GOT3 (cell line): ENCODE data around the gene REEP3.

Experiments
- DNase-seq: peaks from one replicate; lab custom pipeline; 2025; ENCODE audit warnings: mixed read lengths; lab: John Stamatoyannopoulos, UW

REEP3 gene

DNA sequence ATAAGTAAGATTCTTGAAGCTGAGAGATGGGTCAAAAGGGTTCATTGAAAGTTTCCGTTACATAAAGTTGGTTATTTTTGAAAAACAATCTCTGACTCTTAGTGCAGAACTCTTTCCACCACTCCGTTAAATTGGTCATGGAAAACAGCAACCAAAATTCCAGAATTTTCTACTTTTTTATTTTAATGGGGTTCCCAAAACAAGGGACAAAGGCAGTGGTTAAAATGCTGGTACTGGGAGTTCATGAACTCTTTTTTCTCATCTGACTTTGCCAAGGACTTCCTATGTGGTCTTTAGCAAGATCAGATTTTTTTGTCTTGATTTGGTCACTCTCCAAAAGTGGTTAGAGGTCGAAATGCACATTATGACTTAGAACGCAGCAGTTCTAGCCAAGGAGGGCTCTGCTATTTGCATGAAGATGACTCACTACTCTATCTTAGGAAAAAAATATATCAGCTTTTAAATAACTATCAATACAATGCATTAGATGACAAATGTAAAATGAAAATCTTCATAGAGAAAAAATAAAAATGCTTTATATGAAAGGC, 145.7 kb downstream of the REEP3 start:
- DNase-seq = no peak

- no peak for DNase-seq
Observed at GRCh38 chr10:63667596-63668480, 146.6 kb downstream of the REEP3 start.

DNA sequence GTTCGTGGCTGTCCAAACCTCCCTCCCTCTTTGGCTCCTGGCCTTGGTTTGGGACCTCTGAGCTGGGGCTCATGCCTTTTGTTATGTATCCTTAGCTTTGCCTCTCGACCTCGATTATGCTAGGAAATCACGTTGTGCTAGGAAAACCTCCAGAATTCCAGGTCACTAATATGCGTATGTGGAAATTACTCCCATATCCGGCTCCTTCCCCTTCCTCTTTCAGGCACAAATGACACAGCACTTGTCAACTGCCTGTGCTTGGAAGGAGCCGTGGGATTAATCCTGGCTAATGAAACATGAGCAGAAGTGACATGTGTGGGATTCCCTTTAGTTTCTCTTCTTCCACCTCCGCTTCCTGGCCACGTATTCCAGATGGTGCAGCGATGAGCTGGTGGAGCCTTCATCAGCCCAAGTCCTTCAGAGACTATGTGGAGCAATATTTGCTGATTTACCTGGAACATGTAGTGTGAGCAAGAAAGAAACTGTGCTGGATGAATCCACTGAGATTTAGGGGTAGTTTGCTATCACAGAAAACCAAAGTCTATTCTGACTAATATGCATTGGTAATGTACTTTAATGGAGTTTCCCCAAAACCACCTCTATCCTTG, 149.2 kb downstream of the REEP3 start:
- DNase-seq = no peak

DNA sequence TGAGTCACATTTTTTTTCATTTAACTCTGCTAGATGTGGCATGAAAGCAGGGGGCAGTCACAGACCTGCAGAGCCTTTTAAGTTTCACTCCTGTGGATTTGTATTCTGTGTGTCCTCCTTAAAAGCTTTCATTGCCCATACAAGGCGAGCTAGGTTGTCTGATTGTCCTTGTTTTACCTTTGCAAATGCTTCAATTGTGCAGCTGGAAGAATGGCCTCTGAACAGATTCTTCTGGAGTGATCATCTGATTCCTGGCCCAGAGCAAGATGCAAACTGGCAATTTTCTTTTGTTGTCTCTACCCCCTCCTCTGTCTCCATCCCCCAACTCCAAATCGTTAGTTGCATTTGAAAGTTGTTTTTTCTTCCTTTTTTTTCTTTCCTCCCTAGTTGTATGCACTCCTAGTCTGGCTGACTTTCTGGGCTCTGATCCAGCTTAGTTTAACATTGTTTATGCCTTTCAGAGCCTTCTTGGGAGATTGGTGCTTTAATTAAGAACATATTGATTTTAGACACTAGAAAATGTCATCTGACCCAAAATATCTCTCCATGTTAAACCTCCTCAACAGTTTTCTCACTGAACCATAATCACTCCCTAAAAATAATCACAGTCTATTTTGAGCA, 150.2 kb downstream of the REEP3 start:
- DNase-seq = no peak

- DNase-seq = no peak
Observed at GRCh38 chr10:63672491-63672890, 151.3 kb downstream of the REEP3 start.

DNA sequence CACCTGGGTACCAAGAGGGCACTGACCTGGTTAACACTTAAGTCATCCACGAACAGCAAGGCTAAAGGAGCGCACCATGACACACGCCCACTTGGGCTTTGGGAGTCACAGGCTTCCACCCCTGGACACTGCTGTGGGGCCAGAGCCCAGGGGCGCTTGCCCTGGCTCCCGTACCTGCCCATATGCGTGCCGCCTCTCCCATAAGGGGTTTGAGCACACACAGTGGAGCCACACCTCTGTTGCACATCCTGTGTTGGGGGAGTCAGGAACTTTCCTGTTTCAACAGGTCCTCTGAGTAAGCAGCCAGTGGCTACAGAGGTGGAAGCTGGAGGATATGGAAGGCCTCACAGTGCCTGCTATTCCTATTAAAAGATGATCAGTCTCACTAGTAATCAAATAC, 152.0 kb downstream of the REEP3 start:
- DNase-seq = no peak

DNA sequence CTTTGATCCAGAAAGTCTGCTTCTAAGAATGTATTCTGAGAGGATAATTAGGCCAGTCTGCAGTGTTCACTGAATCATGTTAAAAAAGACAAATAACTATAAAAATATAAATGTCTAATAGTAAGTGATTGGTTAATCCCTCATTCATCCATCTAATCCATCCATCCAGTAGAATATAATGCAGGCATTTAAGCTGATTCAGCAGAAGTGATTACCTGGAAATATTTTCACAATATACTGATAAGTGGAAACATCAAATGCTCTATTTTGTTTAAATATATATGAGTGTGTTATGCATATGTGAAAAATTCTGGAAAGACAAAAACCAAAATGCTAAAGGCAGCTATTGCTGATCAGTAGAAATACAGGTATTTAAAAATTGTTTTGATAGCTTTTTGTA, 152.6 kb downstream of the REEP3 start:
- no peak for DNase-seq
